ENCODE data around the gene AKAP9. TPM values are rescaled to one million over a fixed set of nuclear protein-coding genes. Genes with fewer than 3 reads are reported as not detected.
"Not testable (repeated sequence)": the region's sequence is repeated elsewhere in the genome, so short reads cannot be mapped to it uniquely, and the experiment has no call there.

AKAP9 gene
- total RNA-seq, 1 donor = 86.3 TPM

- no peaks in the 10 kb centered on the region for H3K4me1 ChIP-seq (ENCODE audit: insufficient read depth, low read length)
- no peaks in the 10 kb centered on the region for H3K27me3 ChIP-seq (ENCODE audit: insufficient read depth, low read length)
- H3K9me3 ChIP-seq (ENCODE audit: low read depth, low read length) = no peaks in the 10 kb centered on the region
- no peak overlapping the region for H3K4me3 ChIP-seq (ENCODE audit: low read length)
Measured at GRCh38 chr7:92095380-92095779, 154.7 kb downstream of the AKAP9 start.

- no peak overlapping the region for H3K4me3 ChIP-seq (ENCODE audit: low read length)
- no peaks in the 10 kb centered on the region for H3K27me3 ChIP-seq (ENCODE audit: insufficient read depth, low read length)
- H3K4me1 ChIP-seq (ENCODE audit: insufficient read depth, low read length) = no peaks in the 10 kb centered on the region
- H3K9me3 ChIP-seq (ENCODE audit: low read depth, low read length) = no peaks in the 10 kb centered on the region
Measured at GRCh38 chr7:92100534-92100933, 159.9 kb downstream of the AKAP9 start.

GRCh38 chr7:92102862-92103261 is 162.2 kb downstream of the AKAP9 start:
- not testable (repeated sequence) for H3K27me3 ChIP-seq (ENCODE audit: insufficient read depth, low read length); H3K4me1 ChIP-seq (ENCODE audit: insufficient read depth, low read length); H3K9me3 ChIP-seq (ENCODE audit: low read depth, low read length); H3K4me3 ChIP-seq (ENCODE audit: low read length)

- Histone ChIP-seq H3K27me3 (ENCODE audit: insufficient read depth, low read length) (no peaks in the 10 kb centered on the region), H3K4me3 (ENCODE audit: low read length) (no peak overlapping the region), H3K4me1 (ENCODE audit: insufficient read depth, low read length) (no peaks in the 10 kb centered on the region), H3K9me3 (ENCODE audit: low read depth, low read length) (no peaks in the 10 kb centered on the region)
Measured at GRCh38 chr7:92108821-92109220, 168.2 kb downstream of the AKAP9 start.

- Histone ChIP-seq H3K4me1 (ENCODE audit: insufficient read depth, low read length) (no peaks in the 10 kb centered on the region), H3K27me3 (ENCODE audit: insufficient read depth, low read length) (no peaks in the 10 kb centered on the region), H3K9me3 (ENCODE audit: low read depth, low read length) (no peaks in the 10 kb centered on the region), H3K4me3 (ENCODE audit: low read length) (no peak overlapping the region)
Measured at GRCh38 chr7:92110857-92111256, 170.2 kb downstream of the AKAP9 start.

GRCh38 chr7:92115821-92116220 is 175.2 kb downstream of the AKAP9 start:
- H3K27me3 ChIP-seq (ENCODE audit: insufficient read depth, low read length) = no peaks in the 10 kb centered on the region
- H3K4me3 ChIP-seq (ENCODE audit: low read length) = no peak overlapping the region
- no peaks in the 10 kb centered on the region for H3K4me1 ChIP-seq (ENCODE audit: insufficient read depth, low read length)
- no peaks in the 10 kb centered on the region for H3K9me3 ChIP-seq (ENCODE audit: low read depth, low read length)

- H3K4me3 ChIP-seq (ENCODE audit: low read length) = no peak overlapping the region
- no peaks in the 10 kb centered on the region for H3K9me3 ChIP-seq (ENCODE audit: low read depth, low read length)
- H3K4me1 ChIP-seq (ENCODE audit: insufficient read depth, low read length) = no peaks in the 10 kb centered on the region
- no peaks in the 10 kb centered on the region for H3K27me3 ChIP-seq (ENCODE audit: insufficient read depth, low read length)
Measured at GRCh38 chr7:92116949-92117348, 176.3 kb downstream of the AKAP9 start.

- Histone ChIP-seq H3K9me3 (ENCODE audit: low read depth, low read length) (no peaks in the 10 kb centered on the region), H3K4me1 (ENCODE audit: insufficient read depth, low read length) (no peaks in the 10 kb centered on the region), H3K27me3 (ENCODE audit: insufficient read depth, low read length) (no peaks in the 10 kb centered on the region), H3K4me3 (ENCODE audit: low read length) (no peak overlapping the region)
Measured at GRCh38 chr7:92119213-92119759, 178.6 kb downstream of the AKAP9 start.

- H3K4me3 ChIP-seq (ENCODE audit: low read length) = no peak overlapping the region
- no peaks in the 10 kb centered on the region for H3K4me1 ChIP-seq (ENCODE audit: insufficient read depth, low read length)
- no peaks in the 10 kb centered on the region for H3K9me3 ChIP-seq (ENCODE audit: low read depth, low read length)
- no peaks in the 10 kb centered on the region for H3K27me3 ChIP-seq (ENCODE audit: insufficient read depth, low read length)
Measured at GRCh38 chr7:92121681-92122080, 181.0 kb downstream of the AKAP9 start.

- H3K9me3 ChIP-seq (ENCODE audit: low read depth, low read length) = no peaks in the 10 kb centered on the region
- H3K4me3 ChIP-seq (ENCODE audit: low read length) = no peak overlapping the region
- no peaks in the 10 kb centered on the region for H3K27me3 ChIP-seq (ENCODE audit: insufficient read depth, low read length)
- peaks cover 14% of the 10 kb centered on the region for H3K4me1 ChIP-seq (ENCODE audit: insufficient read depth, low read length)
Measured at GRCh38 chr7:92131093-92131492, 190.4 kb downstream of the AKAP9 start.

- Histone ChIP-seq H3K9me3 (ENCODE audit: low read depth, low read length) (no peaks in the 10 kb centered on the region), H3K4me1 (ENCODE audit: insufficient read depth, low read length) (peaks cover 14% of the 10 kb centered on the region), H3K27me3 (ENCODE audit: insufficient read depth, low read length) (no peaks in the 10 kb centered on the region), H3K4me3 (ENCODE audit: low read length) (no peak overlapping the region)
Measured at GRCh38 chr7:92131764-92132330, 191.2 kb downstream of the AKAP9 start.

GRCh38 chr7:92133133-92133736 is 192.6 kb downstream of the AKAP9 start:
- H3K4me1 ChIP-seq (ENCODE audit: insufficient read depth, low read length) = peaks cover 14% of the 10 kb centered on the region
- H3K9me3 ChIP-seq (ENCODE audit: low read depth, low read length) = no peaks in the 10 kb centered on the region
- H3K4me3 ChIP-seq (ENCODE audit: low read length) = peak overlapping the region; percentile 78
- H3K27me3 ChIP-seq (ENCODE audit: insufficient read depth, low read length) = no peaks in the 10 kb centered on the region

- Histone ChIP-seq H3K4me3 (ENCODE audit: low read length) (peak overlapping the region; percentile 78), H3K4me1 (ENCODE audit: insufficient read depth, low read length) (peaks cover 14% of the 10 kb centered on the region), H3K9me3 (ENCODE audit: low read depth, low read length) (no peaks in the 10 kb centered on the region), H3K27me3 (ENCODE audit: insufficient read depth, low read length) (no peaks in the 10 kb centered on the region)
Measured at GRCh38 chr7:92133737-92134270, 193.1 kb downstream of the AKAP9 start.

GRCh38 chr7:92134271-92135051 is 193.8 kb downstream of the AKAP9 start, which contains the start of gene CYP51A1:
TSS of gene CYP51A1 (minus strand) at chr7:92134477. CDS start at chr7:92134364, 113 bp downstream.
- Histone ChIP-seq H3K9me3 (ENCODE audit: low read depth, low read length) (no peaks in the 10 kb centered on the region), H3K27me3 (ENCODE audit: insufficient read depth, low read length) (no peaks in the 10 kb centered on the region), H3K4me1 (ENCODE audit: insufficient read depth, low read length) (peaks cover 14% of the 10 kb centered on the region), H3K4me3 (ENCODE audit: low read length) (peak within 1 kb of the TSS; percentile 78)

Data from mononuclear cell (primary cell).